22Rv1 (cell line): ENCODE results near the gene SLC35F1.

Experiments used
- H3K27ac ChIP-seq: fragments of 450-650 bp; 2 replicates; pipeline ENCODE4 v1.5.1; 2017
- CTCF ChIP-seq: fragments of 450-650 bp; IDR thresholded peaks from 2 replicates; pipeline ENCODE4 v1.5.1; 2017; ENCODE audit warnings: mild to moderate bottlenecking
- ZFX ChIP-seq: fragments of 450-650 bp; IDR thresholded peaks from 2 replicates; pipeline ENCODE4 v1.6.1; 2017; ENCODE audit warnings: antibody characterized with exemption, borderline replicate concordance

SLC35F1 gene

DNA sequence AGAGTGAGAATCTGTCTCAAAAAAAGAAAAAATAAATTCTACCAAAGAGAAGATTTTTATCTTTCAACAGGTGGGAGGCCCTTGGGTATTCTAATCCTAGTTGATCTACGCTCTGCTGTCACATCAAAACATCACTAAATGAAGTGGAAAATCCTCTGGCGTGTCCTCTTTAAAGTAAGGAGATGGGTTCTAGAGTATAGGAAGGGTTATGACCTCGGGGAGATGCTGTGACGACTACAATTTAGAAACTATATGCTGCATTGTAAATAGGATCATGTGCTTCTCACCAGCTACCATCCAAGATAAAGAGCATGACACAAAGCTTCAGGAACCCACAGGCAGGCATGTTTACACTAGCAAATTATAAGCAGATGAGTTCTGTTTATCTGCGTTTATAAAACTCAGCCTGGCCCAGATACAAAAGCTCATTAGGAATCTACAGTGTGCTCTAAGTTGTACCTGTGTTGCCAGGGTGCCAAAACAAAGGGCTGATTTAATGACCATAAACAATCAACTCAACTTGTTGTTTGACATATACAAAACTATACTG lies 443.9 kb downstream of the SLC35F1 start:
- no peak for TF ChIP-seq ZFX
- TF ChIP-seq CTCF = no peak
- H3K27ac ChIP-seq = no peak overlapping the region

DNA sequence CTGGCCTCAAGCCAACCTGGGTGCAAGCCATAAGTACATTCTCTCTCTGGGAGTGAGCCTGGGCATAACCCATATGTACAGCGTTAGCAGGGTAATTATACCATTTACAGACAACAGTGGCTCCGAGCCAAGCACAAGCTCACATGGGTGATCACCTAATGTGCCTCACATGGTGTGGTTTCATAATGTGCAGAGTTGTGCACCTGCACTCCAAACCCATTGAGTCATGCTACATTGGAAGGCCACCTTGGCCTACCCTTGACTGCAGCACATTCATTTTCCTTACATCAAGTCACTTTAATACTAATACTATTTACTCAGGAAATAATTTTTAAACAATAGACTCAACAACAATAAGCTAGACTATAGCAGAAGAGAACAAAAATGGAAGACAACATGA lies 446.5 kb downstream of the SLC35F1 start:
- TF ChIP-seq ZFX (no peak), CTCF (no peak)
- H3K27ac ChIP-seq = no peak overlapping the region

DNA sequence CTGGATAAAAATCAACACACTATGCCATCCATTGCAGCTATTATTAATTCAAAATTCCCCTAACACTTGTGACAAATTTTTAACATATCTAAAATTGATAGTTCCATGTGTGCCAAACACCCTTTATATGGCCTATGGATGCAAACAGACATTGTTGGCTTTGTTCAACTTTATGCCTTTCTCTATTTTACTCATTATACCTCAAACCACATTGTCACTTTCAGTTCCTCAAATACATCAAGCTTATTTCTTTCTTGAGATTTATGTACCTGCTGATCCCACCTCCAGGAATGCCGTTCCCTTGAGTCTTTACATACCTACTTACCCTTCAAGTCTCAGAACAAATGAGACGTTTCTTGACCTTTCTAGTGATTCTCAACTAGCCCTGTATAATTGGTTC lies 447.6 kb downstream of the SLC35F1 start:
- TF ChIP-seq CTCF = no peak
- no peak for TF ChIP-seq ZFX
- no peak overlapping the region for H3K27ac ChIP-seq

- TF ChIP-seq CTCF = no peak
- TF ChIP-seq ZFX = no peak
- no peak overlapping the region for H3K27ac ChIP-seq
Observed at GRCh38 chr6:118356054-118356453, 449.0 kb downstream of the SLC35F1 start.

DNA sequence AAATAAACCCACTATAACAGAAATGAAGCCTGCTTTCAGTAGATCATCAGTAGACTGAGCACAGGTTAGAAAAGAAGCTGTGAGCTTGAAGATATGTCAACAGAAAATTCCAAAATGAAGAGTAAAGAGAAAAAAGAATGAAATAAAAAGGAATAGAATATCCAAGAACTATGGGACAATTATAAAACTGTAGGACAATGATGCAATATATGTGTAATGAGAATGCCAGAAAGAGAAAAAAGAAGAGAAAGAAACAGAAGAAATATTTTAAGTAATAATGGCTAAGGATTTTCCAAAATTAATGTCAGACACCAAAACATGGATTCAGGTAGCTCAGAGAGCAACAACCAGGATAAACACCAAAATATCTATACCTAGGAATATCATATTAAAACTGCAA lies 449.6 kb downstream of the SLC35F1 start:
- TF ChIP-seq CTCF (no peak), ZFX (no peak)
- no peak overlapping the region for H3K27ac ChIP-seq
